Left forelimb (tissue), 1 donor: ENCODE data around the gene ZMYND8.

Source experiments
- DNase-seq: peaks from one replicate; pipeline ENCODE4 v3.0.0-alpha.2; 2018; ENCODE audit warnings: low spot score

Gene ZMYND8

DNA sequence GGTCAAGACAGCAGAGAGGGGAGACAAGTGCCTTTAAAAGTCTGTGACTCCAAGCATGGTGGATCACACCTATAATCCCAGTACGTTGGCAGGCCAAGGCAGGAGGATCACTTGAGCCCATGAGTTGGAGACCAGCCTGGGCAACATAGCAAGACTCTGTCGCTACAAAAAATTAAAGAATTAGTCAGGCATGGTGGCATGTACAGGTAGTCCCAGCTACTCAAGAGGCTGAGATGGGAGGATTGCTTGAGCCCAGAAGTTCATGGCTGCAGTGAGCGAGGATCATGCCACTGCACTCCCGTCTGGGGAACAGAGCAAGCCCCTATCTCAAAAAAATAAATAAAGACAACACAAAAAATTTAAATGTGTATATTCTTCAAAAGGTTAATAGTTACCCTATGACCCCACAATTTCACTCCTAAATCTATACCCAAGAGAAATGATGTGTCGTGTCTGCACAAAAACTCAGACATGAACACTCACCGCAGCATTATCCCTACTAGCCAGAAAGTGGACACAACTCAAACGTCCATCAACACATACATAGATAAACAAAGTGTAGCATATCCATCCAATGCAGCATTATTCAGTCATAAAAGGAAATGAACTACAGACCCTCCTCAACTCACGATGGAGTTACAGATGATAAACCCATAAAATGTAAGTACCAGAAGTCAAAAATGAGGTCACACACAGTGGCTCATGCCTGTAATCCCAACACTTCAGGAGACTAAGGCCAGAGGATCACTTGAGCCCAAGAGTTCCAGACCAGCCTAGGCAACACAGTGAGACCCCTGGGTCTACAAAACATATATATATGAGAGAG, 23.9 kb downstream of the ZMYND8 start:
- DNase-seq = no peak

- no peak for DNase-seq
Observed at GRCh38 chr20:47330933-47331708, 25.4 kb downstream of the ZMYND8 start.

GRCh38 chr20:47330071-47330470, 26.4 kb downstream of the ZMYND8 start:
- DNase-seq = no peak

GRCh38 chr20:47328129-47328528, 28.4 kb downstream of the ZMYND8 start:
- DNase-seq = no peak

DNA sequence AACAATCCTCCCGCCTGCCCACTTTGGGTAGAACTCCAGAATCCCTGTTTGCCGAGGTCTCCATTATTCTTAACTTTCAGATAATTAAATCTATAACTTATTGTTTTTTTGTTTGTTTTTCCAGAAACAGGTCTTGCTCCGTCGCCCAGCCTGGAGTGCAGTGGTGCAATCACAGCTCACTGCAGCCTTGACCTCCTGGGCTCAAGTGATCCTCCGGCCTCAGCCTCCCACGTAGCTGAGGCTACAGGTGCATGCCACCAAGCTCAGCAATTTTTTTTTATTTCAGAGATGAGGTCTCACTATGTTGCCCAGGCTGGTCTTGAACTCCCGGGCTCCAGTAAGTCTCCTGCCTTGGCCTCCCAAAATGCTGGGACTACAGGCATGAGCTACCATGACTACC, 28.8 kb downstream of the ZMYND8 start:
- no peak for DNase-seq

DNA sequence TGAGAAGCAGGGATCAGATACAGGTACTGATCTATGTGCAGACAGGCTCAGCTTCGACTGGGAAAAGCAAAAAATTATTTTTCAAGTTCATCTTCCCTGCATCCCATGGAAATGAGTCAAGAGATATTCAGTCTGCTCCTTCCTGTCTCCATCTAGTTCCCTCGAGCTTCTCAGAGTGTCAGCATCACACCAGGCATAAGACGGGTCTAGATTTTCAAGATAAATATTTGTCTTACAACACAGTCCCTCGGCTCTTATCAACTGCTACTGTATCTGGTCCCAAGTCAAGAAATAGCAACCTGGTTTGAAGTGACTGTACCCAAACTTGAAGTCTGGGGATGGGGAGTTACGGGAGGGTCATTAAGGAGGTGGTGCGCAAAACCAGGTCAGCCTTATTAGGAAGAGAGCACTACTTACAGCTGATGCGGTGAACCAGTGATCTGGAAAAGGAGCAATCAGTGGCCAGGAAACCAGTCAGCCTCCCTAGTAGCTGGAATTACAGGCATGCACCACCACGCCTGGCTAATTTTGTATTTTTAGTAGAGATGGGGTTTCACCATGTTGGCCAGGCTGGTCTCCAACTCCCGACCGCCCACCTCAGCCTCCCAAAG, 29.7 kb downstream of the ZMYND8 start:
- DNase-seq = no peak

GRCh38 chr20:47325242-47325641, 31.3 kb downstream of the ZMYND8 start:
- no peak for DNase-seq

GRCh38 chr20:47320990-47321805, 35.3 kb downstream of the ZMYND8 start:
- no peak for DNase-seq

DNA sequence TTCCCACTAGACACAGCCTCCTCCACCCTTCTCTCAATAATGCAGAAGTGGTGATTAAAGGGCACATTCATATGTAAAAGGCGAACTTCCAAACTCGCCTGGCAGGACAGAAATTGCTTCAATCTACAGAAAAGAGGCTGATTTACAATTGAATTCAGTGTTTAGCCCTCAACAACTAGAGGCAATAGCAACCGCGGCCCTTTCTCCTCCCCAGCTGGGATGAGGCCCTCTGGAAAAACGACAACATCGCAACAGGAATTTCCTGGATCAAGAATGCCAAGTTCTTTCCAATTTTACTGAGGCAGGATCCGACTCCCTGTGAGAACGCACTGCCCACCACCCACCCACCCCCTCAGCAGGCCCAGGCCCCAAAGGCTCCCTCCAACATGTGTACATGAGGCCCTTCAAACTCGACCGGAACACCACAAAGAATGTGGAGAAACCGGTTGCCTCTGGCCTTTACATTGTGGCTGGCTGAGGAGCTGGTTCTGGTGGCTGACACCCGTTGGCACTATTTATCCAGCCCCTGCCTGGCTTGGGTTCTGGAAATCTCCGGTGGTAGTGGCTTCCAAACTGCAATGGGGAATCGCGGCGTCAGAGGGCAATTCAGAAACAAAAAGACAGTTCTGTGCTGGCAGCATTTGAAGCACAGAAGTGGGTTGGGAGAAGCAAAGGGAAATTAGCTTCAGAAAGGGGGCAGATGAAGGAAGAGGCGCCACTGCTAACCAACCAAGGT, 36.8 kb downstream of the ZMYND8 start:
- DNase-seq = peak; percentile 84

- DNase-seq = peak; percentile 75
Observed at GRCh38 chr20:47318586-47319516, 37.6 kb downstream of the ZMYND8 start.

DNA sequence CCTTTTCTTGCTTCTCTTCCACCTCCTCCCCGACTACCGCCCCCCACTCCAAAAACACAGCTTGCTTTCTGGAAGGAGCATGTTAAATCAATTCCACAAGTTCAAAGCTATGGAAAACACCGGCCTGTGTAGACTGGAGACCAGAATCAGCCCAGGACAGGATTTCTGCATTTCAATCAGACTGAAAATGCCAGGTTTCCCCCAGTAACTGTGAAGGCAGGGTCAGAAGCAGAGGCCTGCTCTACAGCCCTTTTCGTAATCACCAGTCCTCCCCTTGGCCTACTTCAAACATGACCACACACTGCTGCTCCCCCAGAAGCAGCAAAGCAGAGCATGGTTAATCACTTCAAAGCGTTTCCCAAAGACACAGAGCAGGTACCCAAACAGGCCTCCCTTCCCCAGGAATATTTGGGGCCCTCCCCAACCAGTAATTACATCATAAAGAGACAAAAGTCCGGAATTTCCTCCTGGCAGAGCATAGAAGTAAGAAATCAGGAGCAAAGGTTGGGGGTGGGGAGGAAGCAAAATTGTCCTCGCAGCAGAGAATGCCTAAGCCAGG, 38.4 kb downstream of the ZMYND8 start:
- peak; percentile 71 for DNase-seq

DNA sequence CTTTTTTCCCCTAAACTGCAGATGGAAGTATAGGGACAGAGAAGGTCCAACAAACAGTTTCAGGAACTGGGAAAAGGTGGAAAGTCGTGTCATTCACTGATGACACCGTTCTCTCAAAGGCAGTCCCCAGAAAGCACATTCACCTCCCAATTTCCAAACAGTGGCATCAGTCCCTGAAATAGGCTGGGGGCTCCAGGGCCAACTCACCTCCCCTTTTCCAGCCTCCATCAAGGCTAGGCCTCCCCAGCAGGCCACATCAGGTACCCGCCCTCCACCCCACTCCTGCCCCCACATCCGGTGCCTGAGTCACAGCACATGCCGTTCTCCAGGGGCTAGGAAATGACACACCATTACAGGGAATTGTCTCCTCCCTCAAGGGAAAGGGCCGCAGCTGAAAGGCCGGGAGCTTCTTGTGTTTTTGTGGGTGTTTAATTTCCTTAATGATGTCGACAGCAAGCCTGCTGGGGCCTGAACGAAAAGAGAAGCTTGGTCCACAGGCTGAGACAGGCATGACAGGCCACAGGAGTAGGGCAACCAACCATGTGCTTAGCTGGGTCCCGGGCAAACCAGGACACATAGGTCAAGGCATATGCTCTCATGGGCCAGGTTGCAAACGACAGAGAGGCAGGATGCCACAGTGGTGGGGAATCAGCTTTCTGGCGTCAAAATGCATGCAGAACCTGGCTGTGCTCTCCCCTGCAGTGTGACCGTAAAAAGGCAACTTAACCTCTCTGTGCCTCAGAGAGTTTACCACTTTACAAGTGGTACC, 39.2 kb downstream of the ZMYND8 start:
- no peak for DNase-seq

GRCh38 chr20:47316776-47317126, 39.7 kb downstream of the ZMYND8 start:
- no peak for DNase-seq

- no peak for DNase-seq
Observed at GRCh38 chr20:47315339-47316056, 41.0 kb downstream of the ZMYND8 start.

DNA sequence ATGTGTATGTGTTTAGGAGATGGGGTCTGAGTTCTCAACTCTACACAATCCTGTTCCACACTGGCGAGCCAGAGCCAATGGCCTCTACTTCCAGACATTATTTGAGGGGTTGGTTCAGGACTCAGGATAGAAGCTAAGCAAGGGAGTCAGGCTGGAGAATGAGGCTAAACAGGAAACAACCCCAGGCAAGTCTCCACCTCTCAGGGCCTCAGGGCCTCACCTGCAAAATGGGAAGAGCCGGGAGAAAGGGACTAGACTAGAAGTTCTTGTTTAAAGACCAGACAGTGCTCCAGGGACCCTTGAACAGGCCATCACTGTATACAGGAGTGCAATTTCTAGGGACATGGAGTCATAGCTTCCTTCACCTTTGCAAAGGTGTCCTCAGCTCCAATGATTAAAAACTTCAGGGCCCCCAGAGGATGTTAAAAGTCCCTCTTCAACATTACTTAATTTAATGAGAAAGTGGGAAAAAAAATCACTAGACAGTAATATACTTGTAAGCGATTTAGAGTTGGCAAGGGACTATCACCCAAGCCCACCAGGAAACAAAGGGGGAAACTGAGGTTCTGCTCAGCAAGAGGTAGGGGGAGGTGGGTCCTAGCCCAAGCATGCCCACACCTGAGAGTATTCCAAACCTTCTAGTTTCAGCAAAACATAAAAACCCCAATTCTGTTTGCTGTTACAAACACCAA, 41.7 kb downstream of the ZMYND8 start:
- DNase-seq = no peak

DNA sequence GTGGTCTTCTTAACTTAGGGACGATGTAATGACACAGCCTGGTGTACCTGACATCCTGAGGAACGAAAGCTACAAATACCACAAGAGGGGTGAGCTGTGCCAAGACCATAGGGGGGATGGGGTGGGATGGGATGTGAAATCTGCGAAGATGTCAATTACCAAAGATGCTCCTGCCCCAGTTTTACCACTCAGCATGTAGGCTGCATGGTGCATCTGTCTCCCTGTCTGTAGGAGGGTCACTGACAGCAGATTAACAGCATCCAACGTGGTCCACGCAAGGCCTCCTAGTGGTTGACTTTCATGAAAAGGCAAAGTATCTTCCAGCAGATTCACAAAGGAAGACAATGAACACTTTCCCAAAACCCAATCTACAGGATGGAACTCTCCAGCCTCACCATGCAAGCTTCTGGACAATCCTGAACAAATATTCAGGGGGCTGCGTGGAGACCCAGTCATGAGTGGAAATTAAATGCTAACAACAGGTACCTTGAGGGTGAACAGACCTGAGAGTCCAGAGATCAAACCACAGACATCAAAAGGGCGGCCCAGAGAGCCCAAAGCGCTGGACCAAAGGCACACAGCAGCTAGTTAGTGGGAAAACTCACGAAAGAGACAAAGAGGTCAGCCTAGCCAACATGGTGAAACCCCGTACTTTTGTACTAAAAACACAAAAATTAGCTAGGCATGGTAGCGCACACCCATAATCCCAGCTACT, 44.4 kb downstream of the ZMYND8 start:
- no peak for DNase-seq

DNA sequence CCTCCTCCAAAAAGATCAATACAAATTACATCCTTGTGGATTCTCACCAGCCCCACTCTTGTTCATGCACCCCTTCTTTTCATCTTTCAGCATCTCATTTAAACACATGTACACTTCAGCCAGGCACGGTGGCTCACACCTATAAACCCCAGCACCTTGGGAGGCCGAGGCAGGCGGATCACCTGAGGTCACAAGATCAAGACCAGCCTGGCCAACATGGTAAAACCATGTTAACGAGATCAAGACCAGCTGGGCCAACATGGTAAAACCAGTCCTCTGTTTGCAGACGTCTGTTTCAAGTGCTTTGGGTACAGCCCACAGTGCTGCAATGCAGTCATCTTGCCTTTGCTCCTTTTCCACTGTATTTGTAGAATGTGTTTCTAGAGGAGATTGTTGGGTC, 45.3 kb downstream of the ZMYND8 start:
- DNase-seq = no peak
